ENCODE results near the gene KDR.

KDR gene

GRCh38 chr4:55143858-55144257 is 18.5 kb upstream of the KDR start:
- Histone ChIP-seq H3K4me1 (ENCODE audit: insufficient read depth, low read length, severe bottlenecking) (no peaks in the 10 kb centered on the region), H4K20me1 (ENCODE audit: insufficient read depth, low read length) (no peaks in the 10 kb centered on the region), H3K9me3 (ENCODE audit: low read length) (no peaks in the 10 kb centered on the region), H3K9me2 (ENCODE audit: low read depth, low read length) (no peaks in the 10 kb centered on the region), H3K27me3 (ENCODE audit: insufficient read depth, low read length) (no peaks in the 10 kb centered on the region), H3K79me2 (ENCODE audit: insufficient read depth, low read length) (no peaks in the 10 kb centered on the region), H3K36me3 (ENCODE audit: insufficient read depth, low read length) (no peaks in the 10 kb centered on the region), H3K4me2 (ENCODE audit: low read length) (no peak overlapping the region), H3K4me3 (ENCODE audit: low read depth, low read length, poor library complexity, severe bottlenecking) (no peak overlapping the region), H3F3A (ENCODE audit: insufficient read depth, low read length) (no peaks in the 10 kb centered on the region), H3K9ac (ENCODE audit: low read length) (no peak overlapping the region), H2AFZ (ENCODE audit: low read length) (no peak overlapping the region), H3K27ac (ENCODE audit: low read depth, low read length, poor library complexity, severe bottlenecking) (no peak overlapping the region)
- TF ChIP-seq EZH2 (IDR thresholded peaks at IDR 0.05; ENCODE audit: borderline replicate concordance, low read length) (no peak), CTCF (IDR thresholded peaks at IDR 0.05; ENCODE audit: low read length) (no peak)

DNA sequence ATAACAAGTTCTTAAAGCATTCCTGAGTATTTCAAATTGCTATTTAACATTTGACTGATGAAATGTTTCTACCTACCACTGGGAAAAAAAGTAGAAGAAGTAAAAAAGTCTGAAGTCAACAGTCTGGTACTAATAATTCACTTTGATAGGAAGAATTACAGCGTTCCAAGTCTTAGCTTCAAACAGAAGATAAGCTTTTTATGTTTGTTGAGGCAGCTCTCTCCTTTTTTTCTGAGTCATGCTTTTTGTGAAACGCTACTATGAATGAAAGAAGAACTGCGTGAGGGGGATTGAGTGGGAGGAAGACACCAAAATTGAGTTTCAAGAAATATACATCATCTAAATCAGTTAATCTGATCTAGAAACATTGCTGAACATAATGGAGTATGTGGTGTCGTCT is 13.0 kb upstream of the KDR start:
- no peaks in the 10 kb centered on the region for H3K79me2 ChIP-seq (ENCODE audit: insufficient read depth, low read length)
- H3K9ac ChIP-seq (ENCODE audit: low read length), result no peak overlapping the region
- no peak overlapping the region for H3K4me2 ChIP-seq (ENCODE audit: low read length)
- no peak overlapping the region for H3K27ac ChIP-seq (ENCODE audit: low read depth, low read length, poor library complexity, severe bottlenecking)
- H2AFZ ChIP-seq (ENCODE audit: low read length), result no peak overlapping the region
- H3K4me1 ChIP-seq (ENCODE audit: insufficient read depth, low read length, severe bottlenecking), result no peaks in the 10 kb centered on the region
- no peaks in the 10 kb centered on the region for H3K9me3 ChIP-seq (ENCODE audit: low read length)
- H3K27me3 ChIP-seq (ENCODE audit: insufficient read depth, low read length), result no peaks in the 10 kb centered on the region
- H3K9me2 ChIP-seq (ENCODE audit: low read depth, low read length), result no peaks in the 10 kb centered on the region
- no peaks in the 10 kb centered on the region for H3F3A ChIP-seq (ENCODE audit: insufficient read depth, low read length)
- no peaks in the 10 kb centered on the region for H4K20me1 ChIP-seq (ENCODE audit: insufficient read depth, low read length)
- no peak overlapping the region for H3K4me3 ChIP-seq (ENCODE audit: low read depth, low read length, poor library complexity, severe bottlenecking)
- H3K36me3 ChIP-seq (ENCODE audit: insufficient read depth, low read length), result no peaks in the 10 kb centered on the region
- TF ChIP-seq CTCF (IDR thresholded peaks at IDR 0.05; ENCODE audit: low read length) (no peak), EZH2 (IDR thresholded peaks at IDR 0.05; ENCODE audit: borderline replicate concordance, low read length) (no peak)

- no peaks in the 10 kb centered on the region for H3F3A ChIP-seq (ENCODE audit: insufficient read depth, low read length)
- H3K27me3 ChIP-seq (ENCODE audit: insufficient read depth, low read length), result no peaks in the 10 kb centered on the region
- H3K36me3 ChIP-seq (ENCODE audit: insufficient read depth, low read length), result no peaks in the 10 kb centered on the region
- H3K4me1 ChIP-seq (ENCODE audit: insufficient read depth, low read length, severe bottlenecking), result no peaks in the 10 kb centered on the region
- H2AFZ ChIP-seq (ENCODE audit: low read length), result no peak overlapping the region
- no peaks in the 10 kb centered on the region for H3K9me3 ChIP-seq (ENCODE audit: low read length)
- no peak overlapping the region for H3K27ac ChIP-seq (ENCODE audit: low read depth, low read length, poor library complexity, severe bottlenecking)
- no peaks in the 10 kb centered on the region for H3K9me2 ChIP-seq (ENCODE audit: low read depth, low read length)
- H3K9ac ChIP-seq (ENCODE audit: low read length), result no peak overlapping the region
- no peak overlapping the region for H3K4me3 ChIP-seq (ENCODE audit: low read depth, low read length, poor library complexity, severe bottlenecking)
- H3K79me2 ChIP-seq (ENCODE audit: insufficient read depth, low read length), result no peaks in the 10 kb centered on the region
- TF ChIP-seq CTCF (IDR thresholded peaks at IDR 0.05; ENCODE audit: low read length) (no peak), EZH2 (IDR thresholded peaks at IDR 0.05; ENCODE audit: borderline replicate concordance, low read length) (no peak)
- no peaks in the 10 kb centered on the region for H4K20me1 ChIP-seq (ENCODE audit: insufficient read depth, low read length)
- no peak overlapping the region for H3K4me2 ChIP-seq (ENCODE audit: low read length)
Observed at GRCh38 chr4:55136634-55137033, 11.2 kb upstream of the KDR start.

Measured in OCI-LY1 (cell line).